ENCODE data around the gene SYT11.

GRCh38 chr1:155899683-155900082 is 40.3 kb downstream of the SYT11 start:
- no peak for TF ChIP-seq EGR1 (IDR thresholded peaks at IDR 0.05; ENCODE audit: low read depth in 2 of 2)
- TF ChIP-seq, protein P1, sequence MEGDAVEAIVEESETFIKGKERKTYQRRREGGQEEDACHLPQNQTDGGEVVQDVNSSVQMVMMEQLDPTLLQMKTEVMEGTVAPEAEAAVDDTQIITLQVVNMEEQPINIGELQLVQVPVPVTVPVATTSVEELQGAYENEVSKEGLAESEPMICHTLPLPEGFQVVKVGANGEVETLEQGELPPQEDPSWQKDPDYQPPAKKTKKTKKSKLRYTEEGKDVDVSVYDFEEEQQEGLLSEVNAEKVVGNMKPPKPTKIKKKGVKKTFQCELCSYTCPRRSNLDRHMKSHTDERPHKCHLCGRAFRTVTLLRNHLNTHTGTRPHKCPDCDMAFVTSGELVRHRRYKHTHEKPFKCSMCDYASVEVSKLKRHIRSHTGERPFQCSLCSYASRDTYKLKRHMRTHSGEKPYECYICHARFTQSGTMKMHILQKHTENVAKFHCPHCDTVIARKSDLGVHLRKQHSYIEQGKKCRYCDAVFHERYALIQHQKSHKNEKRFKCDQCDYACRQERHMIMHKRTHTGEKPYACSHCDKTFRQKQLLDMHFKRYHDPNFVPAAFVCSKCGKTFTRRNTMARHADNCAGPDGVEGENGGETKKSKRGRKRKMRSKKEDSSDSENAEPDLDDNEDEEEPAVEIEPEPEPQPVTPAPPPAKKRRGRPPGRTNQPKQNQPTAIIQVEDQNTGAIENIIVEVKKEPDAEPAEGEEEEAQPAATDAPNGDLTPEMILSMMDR (IDR thresholded peaks at IDR 0.05; ENCODE audit: low read depth, low read length, missing input control), result no peak
- no peak for TF ChIP-seq RAD21 (IDR thresholded peaks at IDR 0.05)
- no peak for TF ChIP-seq NR2F2 (IDR thresholded peaks at IDR 0.05)
- TF ChIP-seq, protein P2, sequence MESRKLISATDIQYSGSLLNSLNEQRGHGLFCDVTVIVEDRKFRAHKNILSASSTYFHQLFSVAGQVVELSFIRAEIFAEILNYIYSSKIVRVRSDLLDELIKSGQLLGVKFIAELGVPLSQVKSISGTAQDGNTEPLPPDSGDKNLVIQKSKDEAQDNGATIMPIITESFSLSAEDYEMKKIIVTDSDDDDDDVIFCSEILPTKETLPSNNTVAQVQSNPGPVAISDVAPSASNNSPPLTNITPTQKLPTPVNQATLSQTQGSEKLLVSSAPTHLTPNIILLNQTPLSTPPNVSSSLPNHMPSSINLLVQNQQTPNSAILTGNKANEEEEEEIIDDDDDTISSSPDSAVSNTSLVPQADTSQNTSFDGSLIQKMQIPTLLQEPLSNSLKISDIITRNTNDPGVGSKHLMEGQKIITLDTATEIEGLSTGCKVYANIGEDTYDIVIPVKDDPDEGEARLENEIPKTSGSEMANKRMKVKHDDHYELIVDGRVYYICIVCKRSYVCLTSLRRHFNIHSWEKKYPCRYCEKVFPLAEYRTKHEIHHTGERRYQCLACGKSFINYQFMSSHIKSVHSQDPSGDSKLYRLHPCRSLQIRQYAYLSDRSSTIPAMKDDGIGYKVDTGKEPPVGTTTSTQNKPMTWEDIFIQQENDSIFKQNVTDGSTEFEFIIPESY (IDR thresholded peaks at IDR 0.05), result no peak
- no peak for TF ChIP-seq ATF3 (IDR thresholded peaks at IDR 0.05)
- no peak for TF ChIP-seq TAF1 (conservative IDR thresholded peaks at IDR 0.05)
- TF ChIP-seq GABPA (IDR thresholded peaks at IDR 0.05 in 1 of 2, conservative IDR thresholded peaks at IDR 0.05 in 1 of 2), result no peak
- TF ChIP-seq HNF4G (IDR thresholded peaks at IDR 0.05), result no peak
- no peak for TF ChIP-seq SP1 (IDR thresholded peaks at IDR 0.05)
